NT2/D1 (cell line): Measurements from ENCODE around the gene CRYBG1.

ENCODE experiments used
- DNase-seq: peaks from one replicate; pipeline ENCODE4 v3.0.0-alpha.2; 2011; ENCODE audit warnings: low read depth, low spot score
- H3K27me3 ChIP-seq: 2 replicates; pipeline ENCODE4 v1.6.0; 2011; ENCODE audit warnings: mild to moderate bottlenecking; ENCODE audit not compliant: insufficient read length, insufficient read depth
- H3K36me3 ChIP-seq: 2 replicates; pipeline ENCODE4 v1.6.1; 2011; ENCODE audit warnings: mild to moderate bottlenecking, low read length, mixed read lengths; ENCODE audit not compliant: insufficient read depth, insufficient read length
- H3K4me1 ChIP-seq: 2 replicates; pipeline ENCODE4 v1.5.1; 2011; ENCODE audit not compliant: insufficient read depth, insufficient read length
- H3K4me3 ChIP-seq: 2 replicates; pipeline ENCODE4 v1.5.1; 2011; ENCODE audit warnings: low read depth; ENCODE audit not compliant: insufficient read length
- H3K9ac ChIP-seq: 2 replicates; pipeline ENCODE4 v1.6.0; 2011; ENCODE audit warnings: low read depth; ENCODE audit not compliant: insufficient read length
- H3K9me3 ChIP-seq: 2 replicates; pipeline ENCODE4 v1.5.1; 2011; ENCODE audit warnings: mild to moderate bottlenecking, low read length; ENCODE audit not compliant: insufficient read depth
- SUZ12 ChIP-seq: IDR thresholded peaks from 2 replicates; pipeline ENCODE4 v1.6.1; 2011; ENCODE audit not compliant: insufficient read length, insufficient read depth; ENCODE audit errors: extremely low read depth
- YY1 ChIP-seq: IDR thresholded peaks from 2 replicates; pipeline ENCODE4 v1.6.1; 2011; ENCODE audit not compliant: insufficient read length, insufficient read depth
- ZNF274 ChIP-seq: IDR thresholded peaks from 2 replicates; pipeline ENCODE4 v1.6.1; 2011; ENCODE audit warnings: mild to moderate bottlenecking, low read depth, low read length

The CRYBG1 gene

DNA sequence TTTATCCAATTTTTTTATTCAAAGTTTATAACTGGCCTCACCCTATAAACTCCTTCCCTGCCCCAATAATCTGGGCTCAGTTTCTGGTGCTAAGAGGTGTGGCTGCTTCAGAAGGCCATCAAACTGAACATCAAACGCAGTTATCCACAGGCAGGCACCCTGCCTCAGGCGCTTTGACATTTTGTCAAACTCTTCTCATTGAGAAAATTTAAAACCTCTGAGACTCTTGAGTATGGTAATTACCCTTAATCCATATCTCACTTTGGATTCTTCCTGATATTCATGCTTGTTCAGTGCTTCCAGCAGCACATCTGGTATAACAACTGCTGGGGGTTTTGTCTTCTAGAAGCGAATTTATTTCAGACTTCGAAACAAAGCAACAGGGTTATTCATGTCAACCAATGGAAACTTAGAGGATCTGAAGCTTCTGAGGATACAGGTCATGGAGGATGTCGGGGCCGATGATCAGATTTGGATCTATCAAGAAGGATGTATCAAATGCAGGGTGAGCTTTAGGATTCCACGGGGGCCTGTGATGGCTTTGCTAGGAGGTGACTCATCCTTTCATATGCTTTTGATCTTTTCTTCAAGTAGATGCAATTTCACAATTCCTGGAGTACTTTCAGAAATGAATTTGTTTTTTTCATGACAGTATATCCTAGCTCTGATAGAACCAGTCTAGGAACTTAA is 200.6 kb downstream of the CRYBG1 start:
- no peaks in the 10 kb centered on the region for H3K9me3 ChIP-seq
- no peaks in the 10 kb centered on the region for H3K4me1 ChIP-seq
- no peak overlapping the region for H3K4me3 ChIP-seq
- no peak for DNase-seq
- H3K27me3 ChIP-seq = no peaks in the 10 kb centered on the region
- no peaks in the 10 kb centered on the region for H3K36me3 ChIP-seq
- TF ChIP-seq ZNF274 (no peak), SUZ12 (no peak), YY1 (no peak)
- H3K9ac ChIP-seq = no peak overlapping the region

DNA sequence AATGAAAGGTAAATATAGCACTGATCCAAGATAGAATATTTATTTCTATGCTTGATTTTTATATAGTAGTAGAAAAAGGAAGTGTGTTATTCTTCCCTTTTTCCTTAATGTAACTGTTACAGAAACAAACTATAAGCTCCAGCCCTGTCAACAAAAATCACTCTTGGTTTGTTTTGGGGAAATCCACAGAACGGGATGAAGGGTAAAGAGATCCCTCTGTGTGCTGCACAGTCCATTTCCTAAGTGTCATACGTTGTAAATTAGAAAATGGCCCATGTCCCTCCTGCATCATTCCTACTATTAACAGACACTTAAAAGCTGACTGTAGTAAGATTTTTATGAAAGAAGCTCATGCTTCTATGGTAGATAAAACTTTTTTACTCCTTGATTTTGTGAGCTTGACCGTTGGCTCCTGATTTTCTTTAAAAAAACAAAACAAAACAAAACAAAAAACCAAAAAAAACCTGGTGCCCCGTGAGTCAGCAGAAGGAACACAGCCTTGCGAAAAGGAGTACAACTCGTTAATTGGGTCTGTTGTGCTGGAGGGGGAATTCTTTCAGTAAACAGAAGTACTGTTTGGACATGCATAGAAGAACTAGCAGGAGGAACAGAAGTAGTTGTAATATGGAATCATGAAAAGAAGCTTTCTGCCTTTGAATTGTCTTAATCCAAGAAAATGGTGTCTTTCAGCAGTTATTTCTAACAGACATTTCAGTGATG is 201.3 kb downstream of the CRYBG1 start:
- TF ChIP-seq ZNF274 (no peak), SUZ12 (no peak), YY1 (no peak)

DNA sequence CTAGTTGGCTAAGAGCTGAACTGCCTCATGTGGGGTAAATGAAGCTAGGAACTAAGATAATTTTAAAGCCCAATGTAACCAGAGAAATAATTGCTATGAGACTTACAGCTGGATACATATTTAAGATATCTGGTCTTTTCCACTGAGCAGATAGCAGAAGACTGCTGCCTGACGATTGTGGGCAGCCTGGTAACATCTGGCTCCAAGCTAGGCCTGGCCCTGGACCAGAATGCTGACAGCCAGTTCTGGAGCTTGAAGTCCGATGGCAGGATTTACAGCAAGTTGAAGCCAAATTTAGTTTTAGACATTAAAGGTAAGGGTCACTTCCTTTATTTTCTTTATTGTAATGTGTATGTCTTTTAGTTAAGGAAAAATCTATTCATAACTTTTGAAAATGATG is 203.1 kb downstream of the CRYBG1 start:
- Histone ChIP-seq H3K9me3 (no peaks in the 10 kb centered on the region), H3K9ac (no peak overlapping the region), H3K27me3 (no peaks in the 10 kb centered on the region), H3K36me3 (no peaks in the 10 kb centered on the region), H3K4me1 (no peaks in the 10 kb centered on the region), H3K4me3 (no peak overlapping the region)
- TF ChIP-seq SUZ12 = no peak
- TF ChIP-seq ZNF274 = no peak
- no peak for TF ChIP-seq YY1
- no peak for DNase-seq

More for the DNA sequence above, 201.3 kb downstream of the CRYBG1 start:
- no peaks in the 10 kb centered on the region for H3K27me3 ChIP-seq
- no peak for DNase-seq
- no peak overlapping the region for H3K9ac ChIP-seq
- no peaks in the 10 kb centered on the region for H3K9me3 ChIP-seq
- H3K4me3 ChIP-seq = no peak overlapping the region
- H3K4me1 ChIP-seq = no peaks in the 10 kb centered on the region
- H3K36me3 ChIP-seq = no peaks in the 10 kb centered on the region

DNA sequence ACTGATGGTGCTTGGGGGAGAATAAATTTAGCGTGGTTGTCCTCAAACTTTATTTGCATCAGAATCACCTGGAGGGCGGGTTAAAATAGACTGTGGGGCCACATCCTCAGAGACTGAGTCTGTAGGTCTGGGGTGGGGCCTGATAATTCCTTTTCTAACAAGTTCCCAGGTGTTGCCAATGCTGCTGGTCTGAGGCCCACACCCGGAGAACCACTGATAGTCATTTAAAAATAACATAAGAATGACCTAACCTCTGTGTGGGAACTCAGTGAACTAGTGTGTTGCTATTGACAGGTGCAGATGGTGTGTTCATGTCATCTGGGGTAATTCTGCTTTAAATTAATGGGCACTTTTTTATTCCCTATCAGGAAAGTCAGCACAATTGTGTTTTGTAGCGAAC is 204.0 kb downstream of the CRYBG1 start:
- H3K4me1 ChIP-seq = no peaks in the 10 kb centered on the region
- H3K9ac ChIP-seq = no peak overlapping the region
- no peaks in the 10 kb centered on the region for H3K36me3 ChIP-seq
- no peak for DNase-seq
- H3K4me3 ChIP-seq = no peak overlapping the region
- no peaks in the 10 kb centered on the region for H3K27me3 ChIP-seq
- no peaks in the 10 kb centered on the region for H3K9me3 ChIP-seq
- TF ChIP-seq SUZ12 (no peak), YY1 (no peak), ZNF274 (no peak)

DNA sequence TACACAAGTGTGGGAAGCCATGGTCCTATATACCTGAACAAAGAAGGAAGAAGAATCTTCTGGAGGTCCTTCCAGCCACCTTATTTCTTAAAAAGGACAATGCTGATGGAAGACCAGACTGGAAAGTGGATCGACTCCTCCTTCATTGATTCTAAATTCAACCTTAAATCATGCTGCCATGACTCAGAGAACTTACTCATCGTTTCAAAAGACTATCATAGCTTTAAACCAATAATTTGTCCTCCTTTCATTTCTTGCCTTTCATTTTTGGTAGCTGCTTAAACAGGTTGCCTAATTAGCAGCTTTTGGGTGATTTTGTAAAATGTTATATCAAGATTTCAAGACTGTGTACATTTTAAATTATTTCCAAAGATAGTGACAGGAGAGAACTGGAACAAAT is 208.0 kb downstream of the CRYBG1 start:
- Histone ChIP-seq H3K4me3 (no peak overlapping the region), H3K9ac (no peak overlapping the region), H3K4me1 (no peaks in the 10 kb centered on the region), H3K36me3 (peaks cover 21% of the 10 kb centered on the region), H3K27me3 (no peaks in the 10 kb centered on the region), H3K9me3 (no peaks in the 10 kb centered on the region)
- TF ChIP-seq ZNF274 (no peak), YY1 (no peak), SUZ12 (no peak)
- no peak for DNase-seq

GRCh38 chr6:106569428-106569827 is 208.9 kb downstream of the CRYBG1 start:
- Histone ChIP-seq H3K9ac (no peak overlapping the region), H3K4me3 (no peak overlapping the region), H3K4me1 (no peaks in the 10 kb centered on the region), H3K36me3 (peaks cover 21% of the 10 kb centered on the region), H3K9me3 (no peaks in the 10 kb centered on the region), H3K27me3 (no peaks in the 10 kb centered on the region)
- TF ChIP-seq ZNF274 (no peak), SUZ12 (no peak), YY1 (no peak)
- no peak for DNase-seq

DNA sequence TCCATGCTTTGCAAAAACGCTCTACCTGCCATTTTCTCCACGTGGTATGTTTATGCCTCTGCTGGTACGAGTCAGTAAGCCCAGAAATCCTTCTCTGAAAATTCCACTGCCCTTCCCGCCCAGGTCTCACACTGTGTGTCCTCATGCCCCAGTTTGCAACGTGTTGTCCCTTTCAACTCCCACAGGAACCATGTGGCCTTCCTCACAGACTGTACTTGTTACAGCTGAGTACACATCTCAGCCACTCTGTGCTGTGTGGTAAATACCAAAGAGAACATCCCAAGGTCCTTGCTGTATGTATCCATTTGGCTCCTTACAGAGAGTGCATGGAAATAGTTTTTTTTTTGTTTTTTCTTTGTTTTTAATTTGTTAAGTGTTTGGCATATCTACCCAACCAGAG is 211.9 kb downstream of the CRYBG1 start:
- no peak overlapping the region for H3K9ac ChIP-seq
- H3K9me3 ChIP-seq = no peaks in the 10 kb centered on the region
- DNase-seq = no peak
- no peak overlapping the region for H3K4me3 ChIP-seq
- no peaks in the 10 kb centered on the region for H3K27me3 ChIP-seq
- H3K36me3 ChIP-seq = peaks cover 24% of the 10 kb centered on the region
- TF ChIP-seq SUZ12 (no peak), YY1 (no peak), ZNF274 (no peak)
- H3K4me1 ChIP-seq = peaks cover 2% of the 10 kb centered on the region
